Colonic mucosa (tissue), 4 donors: ENCODE data around the gene SH3PXD2A. TPM values are rescaled to one million over a fixed set of nuclear protein-coding genes. Genes with fewer than 3 reads are reported as not detected.
A peak's percentile ranks its signal among the peaks of the same experiment; 100 is the strongest.

ENCODE experiments used
- DNase-seq: peaks from one replicate; pipeline ENCODE4 v3.0.0-alpha.2; 2020
- H3K27ac ChIP-seq: fragments of 200-600 bp; one replicate; pipeline ENCODE4 v1.8.0; 2021
- H3K27me3 ChIP-seq: fragments of 200-600 bp; one replicate; pipeline ENCODE4 v1.8.0; 2021
- H3K36me3 ChIP-seq: fragments of 200-600 bp; one replicate; pipeline ENCODE4 v1.8.0; 2021
- H3K4me1 ChIP-seq: fragments of 200-600 bp; one replicate; pipeline ENCODE4 v1.8.0; 2021; ENCODE audit warnings: mild to moderate bottlenecking
- H3K4me3 ChIP-seq: fragments of 200-600 bp; one replicate; pipeline ENCODE4 v1.8.0; 2021
- H3K9ac ChIP-seq, 2 donors: one replicate each; pipeline ENCODE4 v1.7.0; 2013; ENCODE audit warnings: control low read depth in 2 of 2, low read depth in 2 of 2, low read length in 2 of 2
- H3K9me3 ChIP-seq: fragments of 200-600 bp; one replicate; pipeline ENCODE4 v1.8.0; 2021
- intact Hi-C: fragments of 100-400 bp; cut with DNase I; formaldehyde crosslinking; loops from one replicate; pipeline ENCODE4 v1.14.1; 2022
- total RNA-seq, 2 donors: library from RNA; stranded (reverse); fragmentation: NEBNext Ultra II Directional in 1 of 2; extraction: Animal tissue kit (Norgen Biotek cat#: 25700) in 1 of 2; gene quantifications; one replicate each; pipeline ENCODE4 v1.2.1, GENCODE V29; 2021
- TF ChIP-seq, protein P1 (sequence below): fragments of 200-600 bp; IDR thresholded peaks from one replicate; pipeline ENCODE4 v1.8.0; 2022; ENCODE audit warnings: antibody characterized with exemption, mild to moderate bottlenecking
- donor health status: healthy.
- donor health status: DM: no; HTN: no; CAD: no.
- donor health status: DM: no; HTN: no; CAD: no.

The SH3PXD2A gene
- total RNA-seq, 2 donors from 2014 or later, result 37.5 to 40.8 TPM

DNA sequence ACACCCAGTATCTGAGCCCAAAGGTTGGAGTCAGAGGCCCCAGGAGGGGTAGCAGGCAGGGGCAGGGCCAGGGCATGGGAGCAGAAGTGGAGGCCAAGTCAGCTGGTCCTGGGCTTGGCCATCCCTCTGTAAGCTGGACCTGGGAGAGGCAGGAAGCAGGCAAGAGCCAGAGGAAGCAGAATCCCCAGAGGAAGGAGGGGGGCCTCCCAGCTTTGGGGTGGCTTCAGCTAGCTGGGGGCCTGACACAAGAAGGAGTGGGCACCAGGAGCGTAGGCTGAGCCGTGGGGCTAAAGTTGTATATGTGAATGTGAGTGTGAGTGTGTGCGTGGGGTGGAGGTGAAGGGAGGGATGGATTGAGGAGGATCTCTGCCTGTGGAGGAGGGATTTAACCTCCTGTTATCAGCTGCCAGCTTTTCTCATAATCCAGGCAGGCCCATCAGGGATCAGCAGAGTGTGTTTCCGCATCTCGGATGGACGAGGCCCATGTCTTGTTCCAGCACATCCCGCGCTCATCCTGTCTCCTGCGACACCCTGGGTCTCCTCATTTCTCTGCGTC, 307.9 kb downstream of the SH3PXD2A start:
- Histone ChIP-seq H3K9me3 (no peaks in the 10 kb centered on the region), H3K27ac (no peak overlapping the region), H3K9ac (peak overlapping the region in 1 of 2 donors; percentile 6), H3K36me3 (no peaks in the 10 kb centered on the region), H3K27me3 (no peaks in the 10 kb centered on the region), H3K4me1 (peaks cover 10% of the 10 kb centered on the region), H3K4me3 (no peak overlapping the region)
- DNase-seq, result peak; percentile 18
- intact Hi-C loops, result no loop called here
- TF ChIP-seq, protein P1, sequence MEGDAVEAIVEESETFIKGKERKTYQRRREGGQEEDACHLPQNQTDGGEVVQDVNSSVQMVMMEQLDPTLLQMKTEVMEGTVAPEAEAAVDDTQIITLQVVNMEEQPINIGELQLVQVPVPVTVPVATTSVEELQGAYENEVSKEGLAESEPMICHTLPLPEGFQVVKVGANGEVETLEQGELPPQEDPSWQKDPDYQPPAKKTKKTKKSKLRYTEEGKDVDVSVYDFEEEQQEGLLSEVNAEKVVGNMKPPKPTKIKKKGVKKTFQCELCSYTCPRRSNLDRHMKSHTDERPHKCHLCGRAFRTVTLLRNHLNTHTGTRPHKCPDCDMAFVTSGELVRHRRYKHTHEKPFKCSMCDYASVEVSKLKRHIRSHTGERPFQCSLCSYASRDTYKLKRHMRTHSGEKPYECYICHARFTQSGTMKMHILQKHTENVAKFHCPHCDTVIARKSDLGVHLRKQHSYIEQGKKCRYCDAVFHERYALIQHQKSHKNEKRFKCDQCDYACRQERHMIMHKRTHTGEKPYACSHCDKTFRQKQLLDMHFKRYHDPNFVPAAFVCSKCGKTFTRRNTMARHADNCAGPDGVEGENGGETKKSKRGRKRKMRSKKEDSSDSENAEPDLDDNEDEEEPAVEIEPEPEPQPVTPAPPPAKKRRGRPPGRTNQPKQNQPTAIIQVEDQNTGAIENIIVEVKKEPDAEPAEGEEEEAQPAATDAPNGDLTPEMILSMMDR, result no peak

DNA sequence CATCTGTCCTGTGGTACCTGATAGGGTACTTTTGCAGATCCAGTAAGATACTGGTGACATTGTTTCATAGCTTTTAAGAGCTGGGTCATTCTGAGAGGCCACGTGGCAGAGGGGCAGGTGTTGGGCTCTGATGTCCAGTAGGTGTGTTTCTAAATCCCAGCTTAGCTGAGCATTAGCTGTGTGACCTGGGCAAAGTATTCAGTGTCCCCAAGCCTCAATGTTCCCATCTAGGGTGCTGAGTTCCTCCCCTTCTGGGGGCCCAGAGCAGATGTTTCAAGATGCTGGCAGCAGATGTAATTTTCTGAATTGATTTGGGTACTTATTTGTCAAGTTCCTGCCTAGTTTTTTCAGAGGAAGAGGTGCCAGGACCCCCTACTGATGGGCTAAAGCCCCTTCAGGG, 309.0 kb downstream of the SH3PXD2A start:
- Histone ChIP-seq H3K4me1 (peaks cover 10% of the 10 kb centered on the region), H3K36me3 (no peaks in the 10 kb centered on the region), H3K27ac (no peak overlapping the region), H3K4me3 (no peak overlapping the region), H3K9me3 (no peaks in the 10 kb centered on the region), H3K27me3 (no peaks in the 10 kb centered on the region), H3K9ac (no peak overlapping the region)
- no peak for DNase-seq
- TF ChIP-seq, protein P1, result no peak
- intact Hi-C loops, result no loop called here

DNA sequence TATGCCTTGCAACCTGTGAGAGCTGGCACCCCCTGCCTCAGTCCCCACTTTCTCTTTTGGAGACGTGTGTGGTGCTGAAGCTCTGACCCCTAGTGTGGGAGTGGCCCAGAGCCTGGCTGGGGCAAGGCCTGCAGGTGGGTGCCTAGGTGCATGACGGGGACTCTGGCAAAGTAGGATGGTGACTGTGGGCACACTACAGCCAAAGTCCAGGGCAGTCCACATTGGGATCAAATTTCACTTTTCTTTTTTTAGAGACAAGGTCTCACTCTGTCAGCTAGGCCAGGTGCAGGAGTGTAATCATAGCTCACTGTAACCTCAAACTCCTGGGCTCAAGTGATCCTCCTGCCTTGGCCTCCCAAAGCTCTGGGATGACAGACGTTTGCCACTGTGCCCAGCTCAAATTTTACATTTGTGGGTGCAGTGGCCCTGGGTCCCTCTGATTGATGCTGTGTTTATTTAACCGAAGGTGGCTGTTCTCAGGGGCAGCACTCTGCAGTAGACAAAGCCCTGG, 309.6 kb downstream of the SH3PXD2A start:
- peaks cover 10% of the 10 kb centered on the region for H3K4me1 ChIP-seq
- TF ChIP-seq, protein P1, result no peak
- no peaks in the 10 kb centered on the region for H3K9me3 ChIP-seq
- peak overlapping the region; percentile 17 for H3K27ac ChIP-seq
- no peak overlapping the region for H3K4me3 ChIP-seq
- intact Hi-C loops, result no loop called here
- no peak for DNase-seq
- no peak overlapping the region for H3K9ac ChIP-seq
- no peaks in the 10 kb centered on the region for H3K36me3 ChIP-seq
- H3K27me3 ChIP-seq, result no peaks in the 10 kb centered on the region

DNA sequence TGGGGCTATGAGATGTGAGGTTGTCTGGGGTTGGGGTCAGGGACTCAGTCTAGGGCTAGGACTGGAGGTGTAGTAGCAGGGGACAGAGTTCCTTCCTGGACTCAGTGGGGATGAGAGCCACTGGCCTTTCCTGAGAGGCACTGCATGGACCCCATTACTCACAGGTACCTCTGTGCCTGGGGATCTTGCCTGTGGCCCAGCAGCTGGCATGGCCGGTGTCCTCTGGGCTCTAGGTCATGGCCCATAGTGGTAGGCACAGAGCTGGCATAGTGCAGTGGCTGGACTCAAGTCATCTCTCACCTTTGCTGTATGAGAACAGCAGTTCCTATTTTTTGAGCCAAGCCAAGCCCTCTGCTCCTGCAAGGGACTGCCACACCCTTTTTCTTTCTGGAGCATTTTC, 310.0 kb downstream of the SH3PXD2A start:
- no peaks in the 10 kb centered on the region for H3K27me3 ChIP-seq
- H3K4me3 ChIP-seq, result no peak overlapping the region
- DNase-seq, result no peak
- H3K36me3 ChIP-seq, result no peaks in the 10 kb centered on the region
- intact Hi-C loops, result no loop called here
- TF ChIP-seq, protein P1, result no peak
- no peak overlapping the region for H3K9ac ChIP-seq
- peak overlapping the region; percentile 17 for H3K27ac ChIP-seq
- peaks cover 10% of the 10 kb centered on the region for H3K4me1 ChIP-seq
- H3K9me3 ChIP-seq, result no peaks in the 10 kb centered on the region

DNA sequence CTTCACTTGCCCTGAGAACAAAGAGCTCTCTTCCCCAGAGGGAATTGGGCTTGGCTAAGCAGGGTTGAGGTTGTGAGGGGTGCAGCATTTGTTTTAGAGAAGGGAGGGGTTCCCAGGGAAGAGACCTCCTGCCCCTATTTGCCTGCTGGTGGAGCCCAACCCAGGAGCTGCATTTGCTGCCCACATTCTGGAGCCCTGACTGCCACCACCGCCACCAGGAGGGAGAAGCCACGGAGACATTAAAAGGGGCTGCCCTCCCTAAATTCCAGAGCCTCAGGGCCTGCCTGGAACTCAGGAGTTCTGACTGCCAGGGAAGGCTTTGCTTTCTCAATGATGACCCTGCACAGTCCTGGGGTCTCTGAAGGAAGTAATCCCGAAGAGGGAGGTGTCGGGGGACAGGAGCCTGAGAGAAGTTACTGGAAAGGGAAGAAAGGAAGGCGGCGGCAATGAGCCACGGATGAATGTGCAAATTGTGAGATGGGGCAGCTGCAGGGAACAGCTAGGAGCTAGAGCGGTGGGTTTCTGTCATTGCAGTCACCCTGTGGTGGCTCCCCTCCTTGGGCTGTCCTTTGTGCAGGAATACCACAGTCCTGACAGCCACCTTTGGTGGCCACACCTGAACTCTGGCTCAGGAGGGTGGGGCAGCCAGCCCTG, 310.6 kb downstream of the SH3PXD2A start:
- H3K27me3 ChIP-seq, result no peaks in the 10 kb centered on the region
- no peaks in the 10 kb centered on the region for H3K9me3 ChIP-seq
- no peak overlapping the region for H3K9ac ChIP-seq
- no peak for DNase-seq
- peaks cover 10% of the 10 kb centered on the region for H3K4me1 ChIP-seq
- no peak overlapping the region for H3K27ac ChIP-seq
- TF ChIP-seq, protein P1, result no peak
- no peak overlapping the region for H3K4me3 ChIP-seq
- intact Hi-C loops, result no loop called here
- no peaks in the 10 kb centered on the region for H3K36me3 ChIP-seq

Other genes starting within 250 kb of the SH3PXD2A start
- 10 to 100 TPM; 16.6 to 18.3 TPM for gene STN1, start 62.6 kb upstream of the SH3PXD2A start, total RNA-seq
- gene SLK, start 111.6 kb upstream of the SH3PXD2A start, total RNA-seq, result 10 to 100 TPM; 35.5 to 51.6 TPM
- 100 to 1,000 TPM; 115 to 249 TPM for gene COL17A1, start 230.3 kb upstream of the SH3PXD2A start, total RNA-seq